A673 (cell line): ENCODE data around the gene RDX.

Experiments used
- CTCF ChIP-seq: fragments of 300-800, 200-600 bp; sonication (generic); conservative IDR thresholded peaks from 2 replicates; pipeline ENCODE4 v1.5.1; 2017; ENCODE audit warnings: low read depth, mild to moderate bottlenecking, antibody characterized with exemption, low read length, moderate library complexity, mixed read lengths
- EZH2 ChIP-seq: fragments of 200-600 bp; sonication (generic); IDR thresholded peaks from 2 replicates; pipeline ENCODE4 v1.6.1; 2017; ENCODE audit warnings: borderline replicate concordance, low read depth, mild to moderate bottlenecking, mixed read lengths, antibody characterized with exemption, low read length; ENCODE audit not compliant: poor library complexity, severe bottlenecking

GRCh38 chr11:110327508-110327907 lies 31.1 kb upstream of the RDX start:
- no peak for TF ChIP-seq CTCF
- no peak for TF ChIP-seq EZH2
